GM12875 (cell line): ENCODE measurements around the gene SMG6.

Source experiments
- H3K4me3 ChIP-seq: one replicate; pipeline ENCODE4 v1.5.1; 2011; ENCODE audit warnings: low read depth, low read length, control low read depth
- TF ChIP-seq, protein P1 (sequence below): IDR thresholded peaks from 2 replicates; pipeline ENCODE4 v1.5.1; 2011; ENCODE audit warnings: low read depth, mild to moderate bottlenecking, control low read depth, inconsistent platforms, low read length, moderate library complexity, borderline replicate concordance; ENCODE audit not compliant: insufficient read depth

Gene SMG6

DNA sequence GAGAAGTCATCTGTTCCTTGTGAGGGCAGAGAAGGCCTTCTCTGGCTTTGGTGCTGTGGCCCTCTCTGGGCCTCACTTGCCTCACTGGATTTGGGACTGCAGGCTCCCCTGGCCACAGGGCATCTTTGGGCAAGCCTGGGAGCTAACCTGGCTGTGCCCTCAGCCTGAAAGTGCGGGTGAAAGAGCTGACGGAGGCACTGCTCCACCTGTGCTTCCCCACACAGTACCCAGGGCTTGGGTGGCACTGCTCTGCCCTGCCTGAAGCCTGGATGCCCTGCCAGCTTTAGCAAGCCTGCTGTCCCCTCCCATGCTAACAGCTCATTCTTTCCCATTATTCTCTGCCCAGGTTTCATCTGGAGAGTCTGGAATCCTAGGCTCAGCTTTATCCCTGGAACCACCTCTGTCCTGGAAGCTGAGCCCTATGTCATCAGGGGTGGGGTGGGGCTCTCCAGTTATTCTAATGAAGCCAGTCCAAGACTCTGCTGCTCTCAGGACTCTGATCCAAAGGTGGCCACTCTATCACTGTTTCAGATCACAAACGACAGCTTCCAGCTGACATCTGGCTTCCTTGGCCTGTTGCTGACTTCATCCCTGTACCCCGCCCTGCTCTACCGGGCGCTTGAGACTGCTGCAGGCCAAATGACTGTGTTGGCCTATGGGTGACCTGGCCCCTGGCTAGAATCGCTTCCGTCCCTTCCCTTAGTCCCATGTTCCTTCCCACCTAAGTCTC is 219.4 kb downstream of the SMG6 start:
- no peak overlapping the region for H3K4me3 ChIP-seq
- TF ChIP-seq, protein P1, sequence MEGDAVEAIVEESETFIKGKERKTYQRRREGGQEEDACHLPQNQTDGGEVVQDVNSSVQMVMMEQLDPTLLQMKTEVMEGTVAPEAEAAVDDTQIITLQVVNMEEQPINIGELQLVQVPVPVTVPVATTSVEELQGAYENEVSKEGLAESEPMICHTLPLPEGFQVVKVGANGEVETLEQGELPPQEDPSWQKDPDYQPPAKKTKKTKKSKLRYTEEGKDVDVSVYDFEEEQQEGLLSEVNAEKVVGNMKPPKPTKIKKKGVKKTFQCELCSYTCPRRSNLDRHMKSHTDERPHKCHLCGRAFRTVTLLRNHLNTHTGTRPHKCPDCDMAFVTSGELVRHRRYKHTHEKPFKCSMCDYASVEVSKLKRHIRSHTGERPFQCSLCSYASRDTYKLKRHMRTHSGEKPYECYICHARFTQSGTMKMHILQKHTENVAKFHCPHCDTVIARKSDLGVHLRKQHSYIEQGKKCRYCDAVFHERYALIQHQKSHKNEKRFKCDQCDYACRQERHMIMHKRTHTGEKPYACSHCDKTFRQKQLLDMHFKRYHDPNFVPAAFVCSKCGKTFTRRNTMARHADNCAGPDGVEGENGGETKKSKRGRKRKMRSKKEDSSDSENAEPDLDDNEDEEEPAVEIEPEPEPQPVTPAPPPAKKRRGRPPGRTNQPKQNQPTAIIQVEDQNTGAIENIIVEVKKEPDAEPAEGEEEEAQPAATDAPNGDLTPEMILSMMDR: no peak

DNA sequence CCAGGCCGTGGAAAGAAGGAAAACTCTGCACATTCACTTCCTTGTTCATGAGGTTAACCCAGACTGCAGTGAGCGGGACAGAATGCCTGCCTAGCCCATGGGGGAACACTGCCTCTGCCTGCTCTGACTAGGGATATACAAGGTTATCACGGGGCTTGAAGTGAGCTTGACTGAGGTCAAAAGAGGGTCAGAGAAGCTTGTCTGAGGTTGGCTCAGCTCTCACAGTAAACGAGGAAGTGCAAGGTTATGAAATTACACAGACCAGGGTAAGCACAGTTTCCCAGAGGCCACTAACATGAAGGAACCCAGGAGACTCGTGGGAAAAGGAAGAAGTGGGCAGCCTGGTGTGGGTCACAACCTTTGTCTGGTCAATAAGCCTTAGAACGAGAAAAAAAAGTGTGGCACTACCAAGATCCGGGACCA is 220.0 kb downstream of the SMG6 start:
- no peak overlapping the region for H3K4me3 ChIP-seq
- TF ChIP-seq, protein P1: no peak

DNA sequence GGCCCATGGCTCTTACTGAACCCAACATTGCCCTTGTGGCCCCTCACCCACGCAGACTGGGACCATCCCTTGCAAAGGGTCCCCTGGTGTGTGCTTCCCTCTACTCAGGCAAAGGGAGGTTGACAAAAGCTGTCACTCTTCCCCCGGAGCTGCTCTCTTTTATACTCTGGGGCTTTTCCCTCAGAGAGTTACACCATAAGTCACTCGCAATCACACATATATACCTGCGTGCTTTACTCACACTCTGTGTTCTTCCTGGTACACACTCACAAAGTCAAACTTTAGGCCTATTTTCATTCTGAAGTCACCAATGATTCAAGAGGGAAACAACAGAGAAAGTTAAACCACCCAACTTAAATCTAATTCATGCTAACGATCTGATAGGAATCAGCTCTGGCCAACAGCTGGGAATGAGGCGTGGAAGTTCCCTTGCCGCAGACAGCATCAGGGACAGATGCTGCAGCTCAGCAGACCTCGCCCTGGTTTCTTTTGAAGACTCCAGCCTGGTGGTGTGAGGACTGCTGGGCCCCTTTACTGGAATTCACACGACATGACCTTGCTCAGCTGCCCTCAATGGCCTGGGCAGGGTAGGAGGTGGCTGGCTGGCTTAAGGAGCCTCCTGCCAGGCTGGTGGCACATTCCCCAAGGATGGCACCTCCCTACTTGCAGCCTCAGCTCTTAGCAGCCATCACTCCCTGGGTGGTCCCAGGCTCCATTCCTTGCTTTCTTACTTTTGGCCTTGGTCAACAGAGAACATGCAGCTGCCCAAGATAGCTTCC is 221.4 kb downstream of the SMG6 start:
- TF ChIP-seq, protein P1: no peak

DNA sequence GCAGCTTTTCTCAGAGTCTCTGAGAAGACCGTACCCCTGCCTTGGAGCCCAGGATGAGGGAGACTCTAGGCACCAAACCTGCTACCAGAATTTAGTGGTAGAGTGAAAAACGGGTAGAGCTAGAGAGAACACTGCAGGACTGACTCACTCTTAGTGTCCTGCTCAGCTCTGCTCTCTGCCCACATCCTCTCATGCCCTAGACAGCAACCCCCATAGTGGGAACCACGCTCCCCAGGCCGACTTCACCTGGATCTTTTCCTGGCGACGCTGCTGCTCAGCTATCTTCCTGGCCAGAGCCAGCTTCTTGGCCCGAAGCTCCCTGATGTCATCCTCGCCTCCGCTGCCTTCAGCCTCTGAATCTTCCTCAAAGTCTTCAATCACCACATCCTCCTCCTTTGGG is 222.0 kb downstream of the SMG6 start:
- TF ChIP-seq, protein P1: no peak
- no peak overlapping the region for H3K4me3 ChIP-seq

More for the DNA sequence above, 221.4 kb downstream of the SMG6 start:
- no peak overlapping the region for H3K4me3 ChIP-seq

DNA sequence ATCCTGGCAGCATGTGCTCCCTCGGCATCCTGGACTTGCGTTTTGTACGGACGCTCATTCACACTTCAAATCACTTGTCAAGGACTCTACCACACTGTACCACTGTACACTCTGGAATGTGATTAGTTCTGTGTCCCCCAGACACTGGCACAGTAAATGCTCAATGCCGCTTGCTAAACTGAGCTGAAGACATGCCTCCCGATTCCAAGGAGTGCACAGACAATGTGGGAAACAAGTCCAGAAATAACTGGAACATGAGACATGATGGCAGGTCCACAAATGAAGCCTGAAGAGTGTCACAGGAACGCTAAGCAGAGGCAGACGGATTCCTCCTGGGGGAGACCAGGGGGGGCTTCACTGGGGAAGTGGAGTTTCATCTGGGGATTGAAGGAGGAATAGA is 226.5 kb downstream of the SMG6 start:
- TF ChIP-seq, protein P1: no peak
- H3K4me3 ChIP-seq: no peak overlapping the region

DNA sequence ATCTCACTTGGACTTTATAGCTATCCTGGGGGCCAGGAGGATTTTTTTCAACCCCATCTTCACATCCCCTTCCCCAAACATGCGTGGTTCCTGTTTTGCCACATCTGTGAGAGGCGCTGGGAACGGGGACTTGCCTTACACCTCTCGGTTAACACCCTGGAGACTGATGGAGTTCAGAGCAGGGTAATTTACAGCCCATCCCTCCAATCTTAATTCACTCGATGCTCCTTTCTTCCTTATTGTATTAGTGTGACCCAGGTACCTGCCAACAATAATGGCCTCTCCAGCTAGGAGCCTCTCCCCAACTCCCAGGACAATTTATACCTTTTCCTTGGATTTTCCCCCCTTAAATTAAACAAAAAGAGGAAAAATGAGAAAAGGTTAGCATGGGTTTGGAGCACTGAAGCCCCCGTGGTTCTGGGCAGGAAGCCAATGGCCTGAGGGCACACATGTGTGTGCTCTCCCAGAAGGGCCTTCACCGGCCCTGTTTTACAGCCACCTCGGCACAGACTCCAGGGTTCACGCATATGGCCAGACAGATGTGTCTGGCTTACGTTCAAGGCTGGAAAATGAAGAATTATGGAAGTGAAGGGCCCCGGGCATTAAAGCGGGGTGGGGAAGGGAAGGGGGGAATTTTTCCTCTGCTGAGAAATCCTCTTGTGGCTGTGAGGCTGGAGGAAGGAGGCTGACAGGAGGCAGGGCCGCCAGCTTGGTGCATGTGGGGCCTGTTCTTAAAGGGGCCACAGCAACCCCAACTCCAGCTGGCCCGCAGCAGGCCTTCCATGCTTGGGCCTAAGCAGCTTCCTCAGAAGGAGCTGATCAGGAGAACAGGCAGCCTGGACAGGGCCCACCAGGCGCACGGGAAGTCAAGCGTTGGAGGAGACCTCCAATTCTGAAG is 227.2 kb downstream of the SMG6 start:
- H3K4me3 ChIP-seq: no peak overlapping the region
- TF ChIP-seq, protein P1: no peak
